ENCODE data around the gene CEBPG.

CEBPG gene

GRCh38 chr19:33417751-33418150 is 44.2 kb downstream of the CEBPG start:
- Histone ChIP-seq H3K36me3 (ENCODE audit: control insufficient read depth in 5 of 5, insufficient read depth in 5 of 5, low read length in 5 of 5) (peaks cover 0 to 28% (median 14%) of the 10 kb centered on the region in 5 donors), H3K4me1 (ENCODE audit: control insufficient read depth in 5 of 5, insufficient read depth in 5 of 5, low read length in 5 of 5) (peaks cover 0 to 10% (median 8%) of the 10 kb centered on the region in 5 donors), H3K4me3 (ENCODE audit: low read depth in 1 of 5, low read length in 5 of 5) (no peak overlapping the region), H3K27ac (ENCODE audit: low read depth, low read length) (no peak overlapping the region), H3K9ac (ENCODE audit: low read length in 5 of 5) (no peak overlapping the region), H3K9me3 (ENCODE audit: control insufficient read depth in 5 of 5, low read length in 5 of 5) (no peaks in the 10 kb centered on the region), H3K27me3 (ENCODE audit: control insufficient read depth in 5 of 5, insufficient read depth in 4 of 5, low read length in 5 of 5) (no peaks in the 10 kb centered on the region)

- Histone ChIP-seq H3K36me3 (ENCODE audit: control insufficient read depth in 5 of 5, insufficient read depth in 5 of 5, low read length in 5 of 5) (peaks cover 0 to 21% (median 11%) of the 10 kb centered on the region in 5 donors), H3K4me3 (ENCODE audit: low read depth in 1 of 5, low read length in 5 of 5) (no peak overlapping the region), H3K27me3 (ENCODE audit: control insufficient read depth in 5 of 5, insufficient read depth in 4 of 5, low read length in 5 of 5) (no peaks in the 10 kb centered on the region), H3K9ac (ENCODE audit: low read length in 5 of 5) (no peak overlapping the region), H3K9me3 (ENCODE audit: control insufficient read depth in 5 of 5, low read length in 5 of 5) (no peaks in the 10 kb centered on the region), H3K4me1 (ENCODE audit: control insufficient read depth in 5 of 5, insufficient read depth in 5 of 5, low read length in 5 of 5) (peaks cover 0 to 10% (median 8%) of the 10 kb centered on the region in 5 donors), H3K27ac (ENCODE audit: low read depth, low read length) (no peak overlapping the region)
Observed at GRCh38 chr19:33418461-33418860, 45.0 kb downstream of the CEBPG start.

- Histone ChIP-seq H3K9ac (ENCODE audit: low read length in 5 of 5) (no peak overlapping the region), H3K27ac (ENCODE audit: low read depth, low read length) (no peak overlapping the region), H3K4me3 (ENCODE audit: low read depth in 1 of 5, low read length in 5 of 5) (no peak overlapping the region), H3K4me1 (ENCODE audit: control insufficient read depth in 5 of 5, insufficient read depth in 5 of 5, low read length in 5 of 5) (peaks cover 0 to 10% (median 8%) of the 10 kb centered on the region in 5 donors), H3K9me3 (ENCODE audit: control insufficient read depth in 5 of 5, low read length in 5 of 5) (no peaks in the 10 kb centered on the region), H3K27me3 (ENCODE audit: control insufficient read depth in 5 of 5, insufficient read depth in 4 of 5, low read length in 5 of 5) (no peaks in the 10 kb centered on the region), H3K36me3 (ENCODE audit: control insufficient read depth in 5 of 5, insufficient read depth in 5 of 5, low read length in 5 of 5) (peaks cover 0 to 21% (median 11%) of the 10 kb centered on the region in 5 donors)
Observed at GRCh38 chr19:33418871-33419787, 45.6 kb downstream of the CEBPG start.

GRCh38 chr19:33419788-33420130 is 46.2 kb downstream of the CEBPG start:
- Histone ChIP-seq H3K9ac (ENCODE audit: low read length in 5 of 5) (no peak overlapping the region), H3K36me3 (ENCODE audit: control insufficient read depth in 5 of 5, insufficient read depth in 5 of 5, low read length in 5 of 5) (peaks cover 0 to 24% (median 11%) of the 10 kb centered on the region in 5 donors)

GRCh38 chr19:33420821-33421220 is 47.3 kb downstream of the CEBPG start:
- Histone ChIP-seq H3K9me3 (ENCODE audit: control insufficient read depth in 5 of 5, low read length in 5 of 5) (no peaks in the 10 kb centered on the region), H3K4me3 (ENCODE audit: low read depth in 1 of 5, low read length in 5 of 5) (no peak overlapping the region), H3K9ac (ENCODE audit: low read length in 5 of 5) (no peak overlapping the region), H3K36me3 (ENCODE audit: control insufficient read depth in 5 of 5, insufficient read depth in 5 of 5, low read length in 5 of 5) (peaks cover 0 to 20% (median 11%) of the 10 kb centered on the region in 5 donors), H3K4me1 (ENCODE audit: control insufficient read depth in 5 of 5, insufficient read depth in 5 of 5, low read length in 5 of 5) (peaks cover 0 to 10% (median 8%) of the 10 kb centered on the region in 5 donors), H3K27me3 (ENCODE audit: control insufficient read depth in 5 of 5, insufficient read depth in 4 of 5, low read length in 5 of 5) (no peaks in the 10 kb centered on the region), H3K27ac (ENCODE audit: low read depth, low read length) (no peak overlapping the region)

More at GRCh38 chr19:33419788-33420130, 46.2 kb downstream of the CEBPG start:
- Histone ChIP-seq H3K27ac (ENCODE audit: low read depth, low read length) (no peak overlapping the region), H3K4me3 (ENCODE audit: low read depth in 1 of 5, low read length in 5 of 5) (no peak overlapping the region), H3K9me3 (ENCODE audit: control insufficient read depth in 5 of 5, low read length in 5 of 5) (no peaks in the 10 kb centered on the region), H3K27me3 (ENCODE audit: control insufficient read depth in 5 of 5, insufficient read depth in 4 of 5, low read length in 5 of 5) (no peaks in the 10 kb centered on the region), H3K4me1 (ENCODE audit: control insufficient read depth in 5 of 5, insufficient read depth in 5 of 5, low read length in 5 of 5) (peaks cover 0 to 10% (median 8%) of the 10 kb centered on the region in 5 donors)

GRCh38 chr19:33421368-33421767 is 47.9 kb downstream of the CEBPG start:
- Histone ChIP-seq H3K36me3 (ENCODE audit: control insufficient read depth in 5 of 5, insufficient read depth in 5 of 5, low read length in 5 of 5) (peaks cover 0 to 20% (median 11%) of the 10 kb centered on the region in 5 donors), H3K9ac (ENCODE audit: low read length in 5 of 5) (no peak overlapping the region), H3K4me3 (ENCODE audit: low read depth in 1 of 5, low read length in 5 of 5) (no peak overlapping the region), H3K27ac (ENCODE audit: low read depth, low read length) (no peak overlapping the region), H3K27me3 (ENCODE audit: control insufficient read depth in 5 of 5, insufficient read depth in 4 of 5, low read length in 5 of 5) (no peaks in the 10 kb centered on the region), H3K9me3 (ENCODE audit: control insufficient read depth in 5 of 5, low read length in 5 of 5) (no peaks in the 10 kb centered on the region), H3K4me1 (ENCODE audit: control insufficient read depth in 5 of 5, insufficient read depth in 5 of 5, low read length in 5 of 5) (peaks cover 0 to 9% (median 7%) of the 10 kb centered on the region in 5 donors)

GRCh38 chr19:33422369-33423180 is 49.1 kb downstream of the CEBPG start:
- no peaks in the 10 kb centered on the region for H3K4me1 ChIP-seq (ENCODE audit: control insufficient read depth in 5 of 5, insufficient read depth in 5 of 5, low read length in 5 of 5)
- H3K36me3 ChIP-seq (ENCODE audit: control insufficient read depth in 5 of 5, insufficient read depth in 5 of 5, low read length in 5 of 5) = peaks cover 0 to 25% (median 12%) of the 10 kb centered on the region in 5 donors
- H3K9me3 ChIP-seq (ENCODE audit: control insufficient read depth in 5 of 5, low read length in 5 of 5) = no peaks in the 10 kb centered on the region
- H3K27me3 ChIP-seq (ENCODE audit: control insufficient read depth in 5 of 5, insufficient read depth in 4 of 5, low read length in 5 of 5) = no peaks in the 10 kb centered on the region
- H3K27ac ChIP-seq (ENCODE audit: low read depth, low read length) = no peak overlapping the region
- H3K4me3 ChIP-seq (ENCODE audit: low read depth in 1 of 5, low read length in 5 of 5) = no peak overlapping the region
- H3K9ac ChIP-seq (ENCODE audit: low read length in 5 of 5) = no peak overlapping the region

- no peaks in the 10 kb centered on the region for H3K9me3 ChIP-seq (ENCODE audit: control insufficient read depth in 5 of 5, low read length in 5 of 5)
- H3K36me3 ChIP-seq (ENCODE audit: control insufficient read depth in 5 of 5, insufficient read depth in 5 of 5, low read length in 5 of 5) = peaks cover 0 to 21% (median 8%) of the 10 kb centered on the region in 5 donors
- H3K9ac ChIP-seq (ENCODE audit: low read length in 5 of 5) = no peak overlapping the region
- no peaks in the 10 kb centered on the region for H3K4me1 ChIP-seq (ENCODE audit: control insufficient read depth in 5 of 5, insufficient read depth in 5 of 5, low read length in 5 of 5)
- H3K4me3 ChIP-seq (ENCODE audit: low read depth in 1 of 5, low read length in 5 of 5) = no peak overlapping the region
- H3K27ac ChIP-seq (ENCODE audit: low read depth, low read length) = no peak overlapping the region
- no peaks in the 10 kb centered on the region for H3K27me3 ChIP-seq (ENCODE audit: control insufficient read depth in 5 of 5, insufficient read depth in 4 of 5, low read length in 5 of 5)
Observed at GRCh38 chr19:33424181-33424580, 50.7 kb downstream of the CEBPG start.

- Histone ChIP-seq H3K27ac (ENCODE audit: low read depth, low read length) (no peak overlapping the region), H3K27me3 (ENCODE audit: control insufficient read depth in 5 of 5, insufficient read depth in 4 of 5, low read length in 5 of 5) (no peaks in the 10 kb centered on the region), H3K9ac (ENCODE audit: low read length in 5 of 5) (no peak overlapping the region), H3K9me3 (ENCODE audit: control insufficient read depth in 5 of 5, low read length in 5 of 5) (no peaks in the 10 kb centered on the region), H3K4me3 (ENCODE audit: low read depth in 1 of 5, low read length in 5 of 5) (no peak overlapping the region), H3K4me1 (ENCODE audit: control insufficient read depth in 5 of 5, insufficient read depth in 5 of 5, low read length in 5 of 5) (no peaks in the 10 kb centered on the region), H3K36me3 (ENCODE audit: control insufficient read depth in 5 of 5, insufficient read depth in 5 of 5, low read length in 5 of 5) (peaks cover 0 to 15% (median 0%) of the 10 kb centered on the region in 5 donors)
Observed at GRCh38 chr19:33426621-33427361, 53.3 kb downstream of the CEBPG start.

Data from subcutaneous abdominal adipose tissue (tissue), 5 donors.